Measurements from ENCODE around the gene PIP5K1C.
"Not testable (repeated sequence)": the region's sequence is repeated elsewhere in the genome, so short reads cannot be mapped to it uniquely, and the experiment has no call there.

The PIP5K1C gene

GRCh38 chr19:3584036-3584802 lies 116.0 kb downstream of the PIP5K1C start:
- DNase-seq, result not testable (repeated sequence)

GRCh38 chr19:3581792-3582191 lies 118.5 kb downstream of the PIP5K1C start:
- not testable (repeated sequence) for DNase-seq
